ENCODE results near the gene IL1RAPL1. TPM values are rescaled to one million over a fixed set of nuclear protein-coding genes. Genes with fewer than 3 reads are reported as not detected.

The IL1RAPL1 gene
- polyA plus RNA-seq, 1 of the 3 experiments (the other 2 are of a cell fraction): 2.8 TPM

DNA sequence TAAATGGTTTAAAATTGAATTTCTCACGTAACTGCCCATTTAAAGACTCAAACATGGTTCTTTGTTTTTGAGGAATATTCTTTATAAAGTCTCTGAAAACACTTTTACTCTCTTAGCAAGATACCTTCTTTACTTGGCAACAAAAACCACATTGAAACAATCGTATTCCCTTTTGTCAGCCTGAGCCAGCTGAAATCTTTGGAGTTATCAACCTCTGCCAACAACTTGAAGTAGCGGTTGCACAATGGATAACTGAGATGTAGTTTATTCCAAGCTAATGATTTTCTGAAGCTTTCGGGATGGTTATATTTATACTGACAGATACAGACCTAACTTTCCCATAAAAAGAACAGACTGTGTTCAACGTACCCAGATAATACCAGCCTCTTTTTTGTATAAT lies 561.3 kb downstream of the IL1RAPL1 start:
- Histone ChIP-seq H3K9me2 (no peaks in the 10 kb centered on the region), H3K9me3 (no peaks in the 10 kb centered on the region), H3K4me3 (ENCODE audit: low read depth in 2 of 2, low read length in 1 of 2) (no peak overlapping the region), H2AFZ (ENCODE audit: low read depth) (no peak overlapping the region), H4K20me1 (ENCODE audit: insufficient read depth) (no peaks in the 10 kb centered on the region), H3K27me3 (ENCODE audit: insufficient read depth) (no peaks in the 10 kb centered on the region), H3K4me2 (no peak overlapping the region), H3F3A (replicated peaks; ENCODE audit: insufficient read depth) (peaks cover 10% of the 10 kb centered on the region), H3K9ac (no peak overlapping the region), H3K4me1 (ENCODE audit: control insufficient read depth in 1 of 2, insufficient read depth in 2 of 2, low read depth in 1 of 2, low read length in 1 of 2) (no peaks in the 10 kb centered on the region), H3K36me3 (replicated peaks in 1 of 2; ENCODE audit: control insufficient read depth in 1 of 2, insufficient read depth in 2 of 2, low read length in 1 of 2) (no peaks in the 10 kb centered on the region), H3K79me2 (ENCODE audit: insufficient read depth) (no peaks in the 10 kb centered on the region), H3K27ac (ENCODE audit: low read depth in 2 of 2, low read length in 1 of 2) (no peak overlapping the region)
- TF ChIP-seq FOSL2 (IDR thresholded peaks at IDR 0.05; ENCODE audit: borderline replicate concordance, low read depth): no peak
- TF ChIP-seq, protein P1, sequence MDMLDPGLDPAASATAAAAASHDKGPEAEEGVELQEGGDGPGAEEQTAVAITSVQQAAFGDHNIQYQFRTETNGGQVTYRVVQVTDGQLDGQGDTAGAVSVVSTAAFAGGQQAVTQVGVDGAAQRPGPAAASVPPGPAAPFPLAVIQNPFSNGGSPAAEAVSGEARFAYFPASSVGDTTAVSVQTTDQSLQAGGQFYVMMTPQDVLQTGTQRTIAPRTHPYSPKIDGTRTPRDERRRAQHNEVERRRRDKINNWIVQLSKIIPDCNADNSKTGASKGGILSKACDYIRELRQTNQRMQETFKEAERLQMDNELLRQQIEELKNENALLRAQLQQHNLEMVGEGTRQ (IDR thresholded peaks at IDR 0.05; ENCODE audit: borderline replicate concordance, low read depth, low read length): no peak
- no peak for TF ChIP-seq RFX5 (IDR thresholded peaks at IDR 0.05; ENCODE audit: low read length)
- TF ChIP-seq TAF1 (IDR thresholded peaks at IDR 0.05; ENCODE audit: borderline replicate concordance, low read depth, low read length): no peak
- TF ChIP-seq, protein P2, sequence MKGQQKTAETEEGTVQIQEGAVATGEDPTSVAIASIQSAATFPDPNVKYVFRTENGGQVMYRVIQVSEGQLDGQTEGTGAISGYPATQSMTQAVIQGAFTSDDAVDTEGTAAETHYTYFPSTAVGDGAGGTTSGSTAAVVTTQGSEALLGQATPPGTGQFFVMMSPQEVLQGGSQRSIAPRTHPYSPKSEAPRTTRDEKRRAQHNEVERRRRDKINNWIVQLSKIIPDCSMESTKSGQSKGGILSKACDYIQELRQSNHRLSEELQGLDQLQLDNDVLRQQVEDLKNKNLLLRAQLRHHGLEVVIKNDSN (IDR thresholded peaks at IDR 0.05; ENCODE audit: borderline replicate concordance, low read depth): no peak
- no peak for TF ChIP-seq FOXJ3 (CRISPR knock-in tag; IDR thresholded peaks at IDR 0.05)
- TF ChIP-seq, protein P3, sequence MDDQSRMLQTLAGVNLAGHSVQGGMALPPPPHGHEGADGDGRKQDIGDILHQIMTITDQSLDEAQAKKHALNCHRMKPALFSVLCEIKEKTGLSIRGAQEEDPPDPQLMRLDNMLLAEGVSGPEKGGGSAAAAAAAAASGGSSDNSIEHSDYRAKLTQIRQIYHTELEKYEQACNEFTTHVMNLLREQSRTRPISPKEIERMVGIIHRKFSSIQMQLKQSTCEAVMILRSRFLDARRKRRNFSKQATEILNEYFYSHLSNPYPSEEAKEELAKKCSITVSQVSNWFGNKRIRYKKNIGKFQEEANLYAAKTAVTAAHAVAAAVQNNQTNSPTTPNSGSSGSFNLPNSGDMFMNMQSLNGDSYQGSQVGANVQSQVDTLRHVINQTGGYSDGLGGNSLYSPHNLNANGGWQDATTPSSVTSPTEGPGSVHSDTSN (IDR thresholded peaks at IDR 0.05): no peak
- CTCF ChIA-PET: no interaction called here
- 9% methylated on average over 5 of the region's 5 CpGs for WGBS (ENCODE audit: low lambda C conversion rate)
- POLR2A ChIA-PET: no interaction called here
- no peak for DNase-seq

DNA sequence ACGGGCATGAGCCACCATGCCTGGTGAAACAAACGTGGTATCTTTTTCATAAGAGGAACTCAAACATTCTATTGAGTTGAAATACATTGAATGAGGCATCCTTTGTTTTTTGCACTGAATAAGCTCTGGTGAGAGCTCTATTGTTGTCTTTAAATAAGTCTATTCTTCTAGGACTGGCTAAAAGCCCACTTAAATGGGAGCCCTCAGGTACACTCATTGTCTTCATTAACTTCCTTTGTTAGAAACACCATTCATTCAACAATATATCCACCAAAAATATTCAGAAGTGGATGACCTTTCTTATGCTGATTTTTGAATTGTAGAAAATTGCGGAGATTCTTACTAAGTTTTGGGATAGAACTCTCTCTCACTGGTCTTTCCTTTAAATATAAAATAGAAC lies 568.0 kb downstream of the IL1RAPL1 start:
- Histone ChIP-seq H3K79me2 (ENCODE audit: insufficient read depth) (no peaks in the 10 kb centered on the region), H3K27ac (ENCODE audit: low read depth in 2 of 2, low read length in 1 of 2) (no peak overlapping the region), H3K9me2 (no peaks in the 10 kb centered on the region), H3K9me3 (no peaks in the 10 kb centered on the region), H3K4me2 (no peak overlapping the region), H4K20me1 (ENCODE audit: insufficient read depth) (no peaks in the 10 kb centered on the region), H2AFZ (ENCODE audit: low read depth) (no peak overlapping the region), H3K4me1 (ENCODE audit: control insufficient read depth in 1 of 2, insufficient read depth in 2 of 2, low read depth in 1 of 2, low read length in 1 of 2) (no peaks in the 10 kb centered on the region), H3K9ac (no peak overlapping the region), H3K4me3 (ENCODE audit: low read depth in 2 of 2, low read length in 1 of 2) (no peak overlapping the region), H3K27me3 (ENCODE audit: insufficient read depth) (no peaks in the 10 kb centered on the region; the same call in 1 of the 2 replicates), H3K36me3 (replicated peaks in 1 of 2; ENCODE audit: control insufficient read depth in 1 of 2, insufficient read depth in 2 of 2, low read length in 1 of 2) (no peaks in the 10 kb centered on the region), H3F3A (replicated peaks; ENCODE audit: insufficient read depth) (no peaks in the 10 kb centered on the region)
- TF ChIP-seq FOXM1 (IDR thresholded peaks at IDR 0.05; ENCODE audit: low read depth) (no peak), EZH2phosphoT487 (IDR thresholded peaks at IDR 0.05; ENCODE audit: borderline replicate concordance, low read depth) (no peak), RFX5 (IDR thresholded peaks at IDR 0.05; ENCODE audit: low read length) (no peak), GATA2 (CRISPR knock-in tag; IDR thresholded peaks at IDR 0.05) (no peak), RAD21 (IDR thresholded peaks at IDR 0.05; ENCODE audit: low read length) (no peak), POLR2AphosphoS5 (IDR thresholded peaks at IDR 0.05; ENCODE audit: low read depth, low read length) (no peak), MEF2A (IDR thresholded peaks at IDR 0.05; ENCODE audit: borderline replicate concordance, low read depth) (no peak), YY1 (IDR thresholded peaks at IDR 0.05; ENCODE audit: low read depth) (no peak), TCF12 (IDR thresholded peaks at IDR 0.05) (no peak), EP300 (IDR thresholded peaks at IDR 0.05; ENCODE audit: borderline replicate concordance in 1 of 2, low read depth in 1 of 2, low read length in 1 of 2) (no peak)
- TF ChIP-seq, protein P4, sequence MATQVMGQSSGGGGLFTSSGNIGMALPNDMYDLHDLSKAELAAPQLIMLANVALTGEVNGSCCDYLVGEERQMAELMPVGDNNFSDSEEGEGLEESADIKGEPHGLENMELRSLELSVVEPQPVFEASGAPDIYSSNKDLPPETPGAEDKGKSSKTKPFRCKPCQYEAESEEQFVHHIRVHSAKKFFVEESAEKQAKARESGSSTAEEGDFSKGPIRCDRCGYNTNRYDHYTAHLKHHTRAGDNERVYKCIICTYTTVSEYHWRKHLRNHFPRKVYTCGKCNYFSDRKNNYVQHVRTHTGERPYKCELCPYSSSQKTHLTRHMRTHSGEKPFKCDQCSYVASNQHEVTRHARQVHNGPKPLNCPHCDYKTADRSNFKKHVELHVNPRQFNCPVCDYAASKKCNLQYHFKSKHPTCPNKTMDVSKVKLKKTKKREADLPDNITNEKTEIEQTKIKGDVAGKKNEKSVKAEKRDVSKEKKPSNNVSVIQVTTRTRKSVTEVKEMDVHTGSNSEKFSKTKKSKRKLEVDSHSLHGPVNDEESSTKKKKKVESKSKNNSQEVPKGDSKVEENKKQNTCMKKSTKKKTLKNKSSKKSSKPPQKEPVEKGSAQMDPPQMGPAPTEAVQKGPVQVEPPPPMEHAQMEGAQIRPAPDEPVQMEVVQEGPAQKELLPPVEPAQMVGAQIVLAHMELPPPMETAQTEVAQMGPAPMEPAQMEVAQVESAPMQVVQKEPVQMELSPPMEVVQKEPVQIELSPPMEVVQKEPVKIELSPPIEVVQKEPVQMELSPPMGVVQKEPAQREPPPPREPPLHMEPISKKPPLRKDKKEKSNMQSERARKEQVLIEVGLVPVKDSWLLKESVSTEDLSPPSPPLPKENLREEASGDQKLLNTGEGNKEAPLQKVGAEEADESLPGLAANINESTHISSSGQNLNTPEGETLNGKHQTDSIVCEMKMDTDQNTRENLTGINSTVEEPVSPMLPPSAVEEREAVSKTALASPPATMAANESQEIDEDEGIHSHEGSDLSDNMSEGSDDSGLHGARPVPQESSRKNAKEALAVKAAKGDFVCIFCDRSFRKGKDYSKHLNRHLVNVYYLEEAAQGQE (IDR thresholded peaks at IDR 0.05; ENCODE audit: low read depth, low read length): no peak
- POLR2A ChIA-PET: no interaction called here
- CTCF ChIA-PET: no interaction called here
- DNase-seq: no peak
- WGBS (ENCODE audit: low lambda C conversion rate): 6% methylated on average over 3 of the region's 3 CpGs

All from SK-N-SH (cell line).